OCI-LY3 (cell line): ENCODE data around the gene CABP7.

Source experiments
- EZH2phosphoT487 ChIP-seq: fragments of 200-600 bp; shearing (Covaris generic); IDR thresholded peaks from 2 replicates; pipeline ENCODE4 v1.6.1; 2018; ENCODE audit warnings: antibody characterized with exemption, mixed run types, low read depth
- TF ChIP-seq, protein P1 (sequence below): fragments of 200-600, 300-600 bp; sonication (generic); IDR thresholded peaks from 2 replicates; pipeline ENCODE4 v1.5.1; 2014; ENCODE audit warnings: antibody characterized with exemption, low read length, low read depth

DNA sequence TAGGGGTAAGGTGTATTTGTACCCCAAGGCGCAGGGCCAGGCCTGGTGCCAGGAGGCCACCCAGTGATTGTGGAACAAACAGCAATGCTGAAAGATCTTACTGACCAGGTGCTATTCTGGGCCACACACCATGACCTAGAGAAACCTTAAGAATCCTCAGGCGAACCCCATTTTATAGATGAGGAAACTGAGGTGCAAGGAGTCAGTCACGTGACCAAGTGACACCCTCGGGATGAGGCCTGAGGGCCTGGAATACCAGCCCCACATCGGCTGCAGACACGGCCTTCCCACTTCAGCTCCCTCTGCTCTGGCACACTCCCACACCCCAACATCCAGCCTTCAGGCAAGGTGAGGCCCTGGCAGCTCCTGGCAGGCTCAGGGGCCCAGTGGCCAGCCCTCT lies 13.1 kb downstream of the CABP7 start:
- no peak for TF ChIP-seq EZH2phosphoT487
- TF ChIP-seq, protein P1, sequence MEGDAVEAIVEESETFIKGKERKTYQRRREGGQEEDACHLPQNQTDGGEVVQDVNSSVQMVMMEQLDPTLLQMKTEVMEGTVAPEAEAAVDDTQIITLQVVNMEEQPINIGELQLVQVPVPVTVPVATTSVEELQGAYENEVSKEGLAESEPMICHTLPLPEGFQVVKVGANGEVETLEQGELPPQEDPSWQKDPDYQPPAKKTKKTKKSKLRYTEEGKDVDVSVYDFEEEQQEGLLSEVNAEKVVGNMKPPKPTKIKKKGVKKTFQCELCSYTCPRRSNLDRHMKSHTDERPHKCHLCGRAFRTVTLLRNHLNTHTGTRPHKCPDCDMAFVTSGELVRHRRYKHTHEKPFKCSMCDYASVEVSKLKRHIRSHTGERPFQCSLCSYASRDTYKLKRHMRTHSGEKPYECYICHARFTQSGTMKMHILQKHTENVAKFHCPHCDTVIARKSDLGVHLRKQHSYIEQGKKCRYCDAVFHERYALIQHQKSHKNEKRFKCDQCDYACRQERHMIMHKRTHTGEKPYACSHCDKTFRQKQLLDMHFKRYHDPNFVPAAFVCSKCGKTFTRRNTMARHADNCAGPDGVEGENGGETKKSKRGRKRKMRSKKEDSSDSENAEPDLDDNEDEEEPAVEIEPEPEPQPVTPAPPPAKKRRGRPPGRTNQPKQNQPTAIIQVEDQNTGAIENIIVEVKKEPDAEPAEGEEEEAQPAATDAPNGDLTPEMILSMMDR: no peak
